Retinal pigment epithelial cell (primary cell): ENCODE results near the gene RALGAPA2.

Source experiments
- DNase-seq: peaks from one replicate; pipeline ENCODE4 v3.0.0-alpha.2; 2010; ENCODE audit warnings: low read depth
- H3K4me3 ChIP-seq: 2 replicates; pipeline ENCODE4 v1.5.1; 2011; ENCODE audit warnings: mild to moderate bottlenecking, low read length, control low read depth, moderate library complexity
- TF ChIP-seq, protein P1 (sequence below): conservative IDR thresholded peaks from 2 replicates; pipeline ENCODE4 v1.5.1; 2011; ENCODE audit warnings: low read depth, low read length, control low read depth, inconsistent platforms

RALGAPA2 gene

DNA sequence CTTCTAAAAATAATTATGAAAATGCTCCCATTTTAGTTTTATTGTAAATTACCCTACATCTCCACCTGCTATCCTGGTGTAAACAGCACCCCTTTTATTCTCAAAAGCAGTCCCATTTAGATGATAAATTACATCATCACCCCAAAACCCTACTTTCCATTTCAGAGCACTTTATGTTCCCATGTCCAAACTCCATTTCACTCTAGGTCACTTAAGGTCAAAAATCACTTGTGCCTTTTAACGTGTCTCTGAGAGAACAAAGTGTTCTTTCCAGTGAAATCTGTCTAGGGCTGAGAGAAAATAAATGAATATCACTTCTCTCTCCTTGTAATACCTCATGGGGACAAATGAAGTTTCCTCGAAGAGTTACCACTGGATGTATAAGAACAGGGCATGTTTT is 187.2 kb downstream of the RALGAPA2 start:
- no peak overlapping the region for H3K4me3 ChIP-seq
- DNase-seq, result no peak
- TF ChIP-seq, protein P1, sequence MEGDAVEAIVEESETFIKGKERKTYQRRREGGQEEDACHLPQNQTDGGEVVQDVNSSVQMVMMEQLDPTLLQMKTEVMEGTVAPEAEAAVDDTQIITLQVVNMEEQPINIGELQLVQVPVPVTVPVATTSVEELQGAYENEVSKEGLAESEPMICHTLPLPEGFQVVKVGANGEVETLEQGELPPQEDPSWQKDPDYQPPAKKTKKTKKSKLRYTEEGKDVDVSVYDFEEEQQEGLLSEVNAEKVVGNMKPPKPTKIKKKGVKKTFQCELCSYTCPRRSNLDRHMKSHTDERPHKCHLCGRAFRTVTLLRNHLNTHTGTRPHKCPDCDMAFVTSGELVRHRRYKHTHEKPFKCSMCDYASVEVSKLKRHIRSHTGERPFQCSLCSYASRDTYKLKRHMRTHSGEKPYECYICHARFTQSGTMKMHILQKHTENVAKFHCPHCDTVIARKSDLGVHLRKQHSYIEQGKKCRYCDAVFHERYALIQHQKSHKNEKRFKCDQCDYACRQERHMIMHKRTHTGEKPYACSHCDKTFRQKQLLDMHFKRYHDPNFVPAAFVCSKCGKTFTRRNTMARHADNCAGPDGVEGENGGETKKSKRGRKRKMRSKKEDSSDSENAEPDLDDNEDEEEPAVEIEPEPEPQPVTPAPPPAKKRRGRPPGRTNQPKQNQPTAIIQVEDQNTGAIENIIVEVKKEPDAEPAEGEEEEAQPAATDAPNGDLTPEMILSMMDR, result no peak

DNA sequence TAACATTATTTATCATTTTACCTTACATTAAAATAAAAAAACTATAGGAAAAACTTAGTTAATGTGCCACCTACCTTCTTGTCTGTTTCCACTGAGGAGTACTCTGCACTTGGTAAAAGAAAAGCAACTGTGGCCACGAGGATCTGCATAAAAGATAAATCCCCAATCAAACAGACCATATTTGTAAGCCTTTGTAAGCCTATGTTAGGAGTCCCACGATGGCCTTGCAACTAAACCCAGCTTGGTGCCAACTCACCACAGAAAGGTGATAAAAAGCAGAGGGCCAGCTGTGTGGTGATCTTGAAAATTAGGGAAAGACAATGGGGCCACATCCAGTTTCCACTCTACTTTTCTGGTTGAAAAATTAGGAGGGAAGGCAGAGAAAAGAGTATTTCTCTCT is 187.7 kb downstream of the RALGAPA2 start:
- no peak overlapping the region for H3K4me3 ChIP-seq
- no peak for DNase-seq
- TF ChIP-seq, protein P1, result no peak

DNA sequence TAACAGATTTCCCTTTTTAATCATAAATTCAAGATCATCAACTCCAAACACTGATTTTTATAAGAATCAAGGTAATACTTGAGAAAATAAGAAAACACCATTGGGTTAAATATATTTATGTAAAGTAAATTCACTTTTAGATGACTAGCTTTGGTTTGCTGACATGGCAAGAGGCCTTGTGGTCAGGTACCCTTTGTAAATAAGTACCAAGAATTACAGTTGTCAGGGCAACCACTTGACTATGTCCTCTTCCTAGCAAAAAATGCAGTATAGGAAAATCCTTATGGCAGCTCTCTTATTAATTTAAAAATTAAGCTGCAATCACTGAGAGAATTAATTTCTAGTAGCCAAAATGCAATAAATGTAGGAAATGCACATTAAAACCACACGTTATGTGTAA is 190.7 kb downstream of the RALGAPA2 start:
- H3K4me3 ChIP-seq, result no peak overlapping the region
- TF ChIP-seq, protein P1, result no peak
- no peak for DNase-seq

DNA sequence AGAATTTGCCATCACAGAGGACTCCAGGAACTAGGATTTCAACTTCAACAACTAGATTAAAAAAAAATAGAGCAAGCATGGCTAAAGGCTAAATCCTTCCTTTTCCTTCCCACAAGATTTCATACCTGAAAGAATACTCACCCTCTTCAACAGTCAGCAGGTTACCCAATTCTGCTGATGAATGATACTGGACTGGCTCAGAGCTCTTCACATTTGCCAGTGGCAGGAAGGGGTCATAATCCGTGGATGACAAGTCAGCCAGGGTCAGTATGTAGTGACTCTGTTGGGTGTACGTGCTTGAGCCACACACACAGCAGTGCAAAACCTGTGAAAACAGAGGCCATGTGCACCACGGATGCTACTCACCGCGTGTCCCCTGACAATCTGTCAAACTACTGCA is 191.7 kb downstream of the RALGAPA2 start:
- no peak overlapping the region for H3K4me3 ChIP-seq
- TF ChIP-seq, protein P1, result no peak
- DNase-seq, result no peak

DNA sequence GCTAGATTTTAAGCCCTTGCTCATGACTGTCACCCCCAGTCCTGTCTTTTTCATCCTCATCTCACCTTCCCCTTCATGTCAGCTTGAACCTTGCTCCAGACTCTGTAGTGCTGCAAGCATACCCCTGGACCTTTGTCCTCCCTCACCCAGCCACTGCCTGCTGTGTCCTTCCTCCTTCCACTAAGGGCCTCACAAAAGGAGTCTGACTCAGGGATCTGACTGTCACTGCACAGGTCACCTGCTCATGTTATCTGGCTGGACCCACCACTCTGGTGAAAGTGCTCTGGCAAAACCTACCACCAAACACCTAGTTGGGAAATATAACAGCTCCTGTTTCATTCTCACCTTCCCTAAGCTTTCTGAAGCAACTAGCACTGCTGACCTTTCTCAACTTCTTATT is 193.2 kb downstream of the RALGAPA2 start:
- no peak overlapping the region for H3K4me3 ChIP-seq
- TF ChIP-seq, protein P1, result no peak
- DNase-seq, result no peak

DNA sequence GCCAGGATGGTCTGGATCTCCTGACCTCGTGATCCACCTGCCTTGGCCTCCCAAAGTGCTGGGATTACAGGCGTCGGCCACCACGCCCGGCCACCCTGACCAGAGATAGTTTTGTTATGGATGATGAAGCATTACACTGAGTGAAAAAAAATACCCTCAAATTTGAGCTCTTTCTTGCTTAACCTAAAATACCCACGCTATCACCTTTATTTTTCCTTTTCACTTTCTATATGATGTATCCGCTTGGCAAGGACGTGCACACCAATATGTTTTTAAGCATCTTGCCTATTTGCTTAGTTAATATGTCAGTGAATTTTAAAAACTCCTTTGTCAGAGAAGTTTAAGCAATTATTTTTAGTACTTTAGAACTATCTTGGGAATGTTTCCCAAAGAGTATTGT is 194.2 kb downstream of the RALGAPA2 start:
- TF ChIP-seq, protein P1, result no peak
- DNase-seq, result no peak

DNA sequence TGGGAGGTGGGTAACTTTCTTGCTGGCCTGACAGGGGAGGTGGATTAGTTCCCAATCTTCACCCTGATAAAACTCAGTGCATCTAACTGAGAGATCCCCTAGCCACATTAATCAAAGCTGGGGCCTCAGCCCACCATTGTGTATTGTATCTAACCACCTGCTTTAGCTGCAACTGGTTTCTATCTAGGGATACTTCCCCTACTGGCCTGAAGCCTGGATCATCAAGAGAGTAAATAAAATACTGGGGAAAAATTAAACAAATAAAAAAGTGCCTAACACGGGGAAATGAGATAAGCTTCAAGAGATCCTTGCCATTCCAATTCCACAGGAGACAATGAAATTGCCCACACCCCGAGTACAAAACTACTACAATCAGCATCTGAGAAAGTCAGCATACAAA is 195.1 kb downstream of the RALGAPA2 start:
- DNase-seq, result no peak
- H3K4me3 ChIP-seq, result no peak overlapping the region
- TF ChIP-seq, protein P1, result no peak

More for the DNA sequence above, 194.2 kb downstream of the RALGAPA2 start:
- no peak overlapping the region for H3K4me3 ChIP-seq
